AG08396 (cell line): ENCODE data around the gene FGD4.
"Not testable (repeated sequence)": the region's sequence is repeated elsewhere in the genome, so short reads cannot be mapped to it uniquely, and the experiment has no call there.

Source experiments
- DNase-seq: peaks from one replicate; pipeline ENCODE4 v3.0.0; 2012; ENCODE audit warnings: low spot score, mixed read lengths

FGD4 gene

GRCh38 chr12:32522331-32523221 is 123.2 kb downstream of the FGD4 start:
- DNase-seq, result no peak

GRCh38 chr12:32525802-32526201 is 126.4 kb downstream of the FGD4 start:
- not testable (repeated sequence) for DNase-seq

DNA sequence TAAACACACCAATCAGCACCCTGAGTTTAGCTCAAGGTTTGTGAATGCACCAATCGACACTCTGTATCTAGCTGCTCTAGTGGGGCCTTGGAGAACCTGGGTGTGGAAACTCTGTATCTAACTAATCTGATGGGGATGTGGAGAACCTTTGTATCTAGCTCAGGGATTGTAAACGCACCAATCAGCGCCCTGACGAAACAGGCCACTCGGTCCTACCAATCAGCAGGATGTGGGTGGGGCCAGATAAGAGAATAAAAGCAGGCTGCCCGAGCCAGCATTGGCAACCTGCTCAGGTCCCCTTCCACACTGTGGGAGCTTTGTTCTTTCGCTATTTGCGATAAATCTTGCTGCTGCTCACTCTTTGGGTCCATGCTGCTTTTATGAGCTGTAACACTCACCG is 127.0 kb downstream of the FGD4 start:
- DNase-seq, result not testable (repeated sequence)

- DNase-seq, result no peak
Observed at GRCh38 chr12:32532422-32532821, 133.1 kb downstream of the FGD4 start.

- DNase-seq, result no peak
Observed at GRCh38 chr12:32532951-32533350, 133.6 kb downstream of the FGD4 start.

- not testable (repeated sequence) for DNase-seq
Observed at GRCh38 chr12:32533506-32533905, 134.1 kb downstream of the FGD4 start.

GRCh38 chr12:32533971-32534590 is 134.7 kb downstream of the FGD4 start:
- DNase-seq, result peak; percentile 83

DNA sequence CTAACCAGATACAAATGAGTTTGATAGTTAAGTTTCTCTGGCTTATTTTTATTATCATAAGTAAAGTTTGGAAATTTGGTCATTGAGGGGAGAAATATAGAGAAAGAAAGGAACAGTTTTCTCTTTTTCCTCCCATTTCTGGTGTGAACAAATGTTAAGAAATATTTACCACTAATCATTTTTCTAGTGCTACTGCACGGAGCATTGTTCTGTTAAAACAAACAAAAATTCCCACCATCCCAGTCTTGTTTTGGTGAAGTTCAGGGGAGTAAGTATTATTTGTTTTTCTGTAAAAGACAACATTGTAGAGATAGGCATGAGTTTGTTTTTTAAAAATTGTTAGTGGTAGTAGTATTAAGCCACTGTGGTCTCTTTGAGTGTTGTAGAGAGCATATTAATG is 135.3 kb downstream of the FGD4 start:
- DNase-seq, result no peak

DNA sequence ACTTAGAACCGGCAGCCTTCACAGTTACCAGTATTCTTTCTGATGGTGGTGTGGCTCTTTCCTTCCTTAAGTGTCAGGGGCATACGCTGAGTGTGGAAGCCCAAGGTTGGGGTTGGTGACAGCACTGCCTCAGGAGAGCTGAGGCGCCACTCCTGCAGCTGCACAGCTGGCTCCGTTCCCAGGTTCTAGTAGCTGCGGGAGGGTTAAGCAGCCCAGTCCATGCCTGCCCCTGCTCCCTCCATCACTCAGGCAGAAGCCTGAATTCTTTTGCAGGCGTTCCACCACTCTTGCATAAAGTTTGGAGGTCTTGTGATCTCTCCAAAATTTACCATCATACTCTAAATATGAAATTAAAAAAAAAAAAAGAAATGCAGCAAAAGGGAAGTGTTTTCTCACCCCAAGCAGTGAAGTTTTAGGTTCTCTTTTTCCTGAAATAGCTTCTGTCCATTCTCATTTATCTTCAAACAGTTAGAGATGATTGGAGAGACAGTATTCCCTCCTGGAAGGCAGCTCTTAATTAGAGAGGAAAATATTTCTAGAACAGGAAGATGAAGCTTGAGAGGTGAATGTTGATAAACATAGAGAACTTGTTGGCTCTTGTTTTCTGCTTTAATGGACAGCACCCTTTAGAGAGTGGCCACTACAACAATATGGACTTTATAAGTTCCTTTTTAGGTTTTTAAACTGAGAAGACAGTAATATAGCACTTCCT is 136.1 kb downstream of the FGD4 start:
- peak; percentile 70 for DNase-seq

DNA sequence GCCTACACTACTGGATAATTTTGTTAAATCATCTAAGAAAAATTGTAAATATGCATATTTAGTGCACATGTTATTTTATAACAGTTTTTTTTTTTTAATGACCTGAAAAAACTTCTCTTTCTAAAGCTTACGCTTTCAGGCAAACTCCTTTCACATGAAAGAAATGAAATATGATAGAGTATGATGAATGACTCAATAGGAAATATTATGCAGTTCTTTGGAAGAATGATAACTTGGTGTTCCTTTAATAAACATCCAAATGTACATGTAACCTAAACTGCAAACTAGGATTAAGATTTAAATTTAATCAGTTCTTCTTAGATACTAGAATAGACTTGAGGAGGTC is 136.6 kb downstream of the FGD4 start:
- no peak for DNase-seq

GRCh38 chr12:32541754-32542374 is 142.5 kb downstream of the FGD4 start:
- no peak for DNase-seq

GRCh38 chr12:32542428-32543229 is 143.3 kb downstream of the FGD4 start:
- DNase-seq, result no peak

DNA sequence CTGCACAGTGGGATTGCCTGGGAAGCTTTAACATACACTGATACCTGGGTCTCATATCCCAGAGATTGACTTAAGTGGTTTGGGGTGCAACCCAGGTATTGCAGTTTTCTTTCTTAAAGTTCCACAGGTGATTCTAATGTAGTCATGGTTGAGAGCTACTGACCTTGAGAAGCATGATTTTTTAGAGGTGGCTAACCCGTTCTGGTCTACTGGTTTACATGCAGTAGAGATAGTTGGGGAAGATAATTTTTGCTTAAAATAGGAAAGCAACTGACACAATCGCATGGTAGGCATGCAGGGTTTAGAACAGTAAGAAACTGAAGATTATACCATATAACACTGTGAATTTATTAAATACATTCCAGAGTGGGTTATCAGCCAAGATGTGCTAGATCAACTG is 145.5 kb downstream of the FGD4 start:
- DNase-seq, result no peak

GRCh38 chr12:32545413-32545980 is 146.1 kb downstream of the FGD4 start:
- DNase-seq, result no peak

DNA sequence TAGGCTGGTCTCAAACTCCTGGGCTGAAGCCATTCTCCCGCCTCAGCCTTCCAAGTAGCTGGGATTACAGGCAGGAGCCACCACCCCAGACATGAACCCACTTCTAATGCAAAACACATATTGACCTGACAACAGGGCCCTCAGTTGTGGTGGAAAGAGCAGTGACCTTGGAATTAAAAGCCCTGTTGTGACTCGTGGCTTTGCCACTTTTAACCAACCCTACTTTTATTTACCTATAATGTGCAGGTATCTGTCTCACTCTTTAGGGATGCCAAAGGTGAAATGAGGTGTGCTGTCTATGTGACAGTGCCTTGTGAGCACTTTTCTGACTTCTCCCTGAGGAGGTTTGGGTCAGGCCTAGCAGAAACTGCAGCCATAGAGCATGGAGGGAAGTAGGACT is 146.9 kb downstream of the FGD4 start:
- DNase-seq, result no peak

- DNase-seq, result peak; percentile 67
Observed at GRCh38 chr12:32548691-32549281, 149.4 kb downstream of the FGD4 start.

DNA sequence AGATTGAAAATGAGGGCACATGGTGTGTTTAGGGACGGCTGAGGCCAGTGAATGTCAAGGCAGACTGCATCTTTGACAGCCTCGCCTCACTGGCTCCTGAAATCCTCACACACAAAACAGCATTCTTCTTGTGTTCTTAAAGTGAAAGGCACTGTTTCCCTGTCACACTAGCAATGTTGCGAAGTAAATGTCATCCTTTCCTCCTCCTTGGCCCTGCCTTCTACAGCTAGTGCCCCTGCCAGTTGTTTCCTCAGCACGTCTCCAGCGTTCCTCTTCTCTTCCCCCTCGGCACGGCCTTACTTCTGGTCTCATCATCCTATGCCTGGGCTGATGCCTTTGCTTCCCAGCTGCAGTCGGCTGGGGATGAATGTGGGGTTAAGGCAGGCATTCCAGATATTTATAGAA is 150.3 kb downstream of the FGD4 start:
- peak; percentile 26 for DNase-seq

DNA sequence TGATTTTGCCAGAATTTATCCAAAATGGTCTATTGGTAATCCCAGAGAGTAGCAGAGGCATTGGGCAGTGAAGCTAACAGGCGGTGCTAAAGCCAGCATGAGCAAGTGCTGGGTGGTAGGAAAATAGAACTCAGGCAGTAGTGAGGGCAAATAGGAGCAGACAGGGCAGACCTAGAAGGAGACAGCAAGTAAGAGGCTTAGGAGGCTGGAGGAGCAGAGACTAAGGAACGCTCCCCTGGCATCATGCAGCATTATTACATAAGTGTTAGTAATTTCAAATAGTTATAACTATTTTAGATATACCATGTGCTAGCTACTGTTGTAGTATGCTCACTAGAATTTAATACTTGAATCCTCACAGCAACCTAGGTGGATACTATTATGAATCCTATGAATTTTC is 151.7 kb downstream of the FGD4 start:
- no peak for DNase-seq

- DNase-seq, result peak; percentile 36
Observed at GRCh38 chr12:32558903-32559302, 159.5 kb downstream of the FGD4 start.

DNA sequence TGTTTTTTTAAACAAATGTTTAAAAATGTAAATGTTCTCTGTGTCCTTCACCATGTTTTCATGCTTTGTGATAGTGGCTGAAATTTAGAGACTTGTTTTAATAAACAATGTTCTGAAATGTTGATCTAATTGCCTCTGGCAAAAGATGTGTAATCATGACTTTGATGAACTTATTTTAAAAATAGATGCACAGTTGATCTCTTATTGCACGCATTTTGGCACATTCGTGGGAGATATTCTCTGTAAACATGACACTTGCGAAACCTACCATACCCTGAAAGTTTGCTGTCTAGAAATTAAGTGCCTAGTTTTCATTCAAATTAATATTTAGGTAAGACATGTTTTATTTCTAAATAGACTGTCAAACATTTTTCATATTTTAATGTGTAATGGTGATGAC is 160.1 kb downstream of the FGD4 start:
- DNase-seq, result no peak

GRCh38 chr12:32560520-32560919 is 161.2 kb downstream of the FGD4 start:
- DNase-seq, result no peak
